NT2/D1 (cell line): ENCODE data around the gene PEX3.

Experiments used
- SUZ12 ChIP-seq: IDR thresholded peaks from 2 replicates; pipeline ENCODE4 v1.6.1; 2011; ENCODE audit not compliant: insufficient read length, insufficient read depth; ENCODE audit errors: extremely low read depth
- YY1 ChIP-seq: IDR thresholded peaks from 2 replicates; pipeline ENCODE4 v1.6.1; 2011; ENCODE audit not compliant: insufficient read length, insufficient read depth
- ZNF274 ChIP-seq: IDR thresholded peaks from 2 replicates; pipeline ENCODE4 v1.6.1; 2011; ENCODE audit warnings: mild to moderate bottlenecking, low read depth, low read length

- no peak for TF ChIP-seq SUZ12
- TF ChIP-seq ZNF274, result no peak
- no peak for TF ChIP-seq YY1
Measured at GRCh38 chr6:143478479-143479062, 28.0 kb downstream of the PEX3 start.
